ENCODE data around the gene ALPK1.
"Not testable (repeated sequence)": the region's sequence is repeated elsewhere in the genome, so short reads cannot be mapped to it uniquely, and the experiment has no call there.

Gene ALPK1

GRCh38 chr4:112472318-112472717 is 175.1 kb downstream of the ALPK1 start:
- no peak for DNase-seq

- DNase-seq: no peak
Measured at GRCh38 chr4:112473985-112474384, 176.8 kb downstream of the ALPK1 start.

- DNase-seq: no peak
Measured at GRCh38 chr4:112485930-112486329, 188.8 kb downstream of the ALPK1 start.

- DNase-seq: not testable (repeated sequence)
Measured at GRCh38 chr4:112490808-112491207, 193.6 kb downstream of the ALPK1 start.

All from NCI-H82 (cell line).